ENCODE measurements around the gene B3GAT1. TPM values are rescaled to one million over a fixed set of nuclear protein-coding genes. Genes with fewer than 3 reads are reported as not detected.

Gene B3GAT1
- total RNA-seq, 1 experiment from 2014 or later: 0.43 TPM

DNA sequence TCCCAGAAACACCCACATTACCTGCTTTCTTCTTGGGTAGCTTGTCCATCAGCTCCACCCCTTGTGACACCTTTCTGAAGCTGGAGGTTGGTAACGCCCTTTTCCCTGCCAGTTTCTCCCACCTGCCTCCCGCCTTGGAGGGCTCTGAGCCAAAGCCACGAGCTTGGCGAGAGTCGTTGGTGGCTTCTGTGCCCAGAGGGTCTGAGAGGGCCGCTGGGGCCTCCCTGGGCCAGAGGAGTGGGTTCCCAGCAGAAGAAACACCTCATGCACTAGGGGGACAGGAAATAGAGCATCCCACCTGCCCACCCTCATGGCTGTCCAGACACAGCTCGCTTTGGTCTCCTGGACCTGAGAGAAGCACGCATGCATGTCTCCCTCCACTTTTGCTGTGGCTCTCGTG lies 37.9 kb downstream of the B3GAT1 start:
- no peaks in the 10 kb centered on the region for H3K27me3 ChIP-seq
- H3K9me3 ChIP-seq: no peaks in the 10 kb centered on the region
- H3K36me3 ChIP-seq: no peaks in the 10 kb centered on the region
- H3K4me3 ChIP-seq: no peak overlapping the region
- no peak for DNase-seq

DNA sequence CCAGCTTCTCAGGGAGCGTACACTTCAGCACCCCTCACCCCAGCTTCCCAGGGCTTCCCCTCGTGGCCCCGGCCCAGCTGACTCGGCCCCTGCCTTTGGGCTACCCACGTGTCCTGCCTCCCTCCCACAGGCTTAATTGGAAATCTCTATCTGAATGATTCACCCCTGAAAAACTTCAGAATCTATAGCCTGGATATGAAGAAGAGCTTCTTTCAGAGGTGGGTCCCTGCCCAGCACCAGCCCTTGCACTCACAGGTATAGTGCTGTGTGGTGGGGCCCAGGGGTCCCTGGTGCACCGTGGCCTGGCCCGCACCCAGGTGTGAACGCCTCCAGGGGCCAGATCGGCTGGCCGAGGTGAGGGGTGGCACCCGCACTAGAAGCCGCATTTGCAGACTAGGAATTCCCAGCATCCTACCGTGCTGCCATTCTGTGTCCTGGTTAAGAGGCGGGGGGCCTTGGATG lies 38.4 kb downstream of the B3GAT1 start:
- H3K9me3 ChIP-seq: no peaks in the 10 kb centered on the region
- no peak for DNase-seq
- no peaks in the 10 kb centered on the region for H3K27me3 ChIP-seq
- no peaks in the 10 kb centered on the region for H3K36me3 ChIP-seq
- no peak overlapping the region for H3K4me3 ChIP-seq

GRCh38 chr11:134372961-134373360 lies 39.1 kb downstream of the B3GAT1 start:
- no peak overlapping the region for H3K4me3 ChIP-seq
- no peaks in the 10 kb centered on the region for H3K27me3 ChIP-seq
- DNase-seq: no peak
- no peaks in the 10 kb centered on the region for H3K9me3 ChIP-seq
- H3K36me3 ChIP-seq: no peaks in the 10 kb centered on the region

- Histone ChIP-seq H3K27me3 (no peaks in the 10 kb centered on the region), H3K4me3 (no peak overlapping the region), H3K9me3 (no peaks in the 10 kb centered on the region), H3K36me3 (no peaks in the 10 kb centered on the region)
- DNase-seq: no peak
Measured at GRCh38 chr11:134372536-134372935, 39.5 kb downstream of the B3GAT1 start.

- Histone ChIP-seq H3K36me3 (no peaks in the 10 kb centered on the region), H3K9me3 (no peaks in the 10 kb centered on the region), H3K27me3 (no peaks in the 10 kb centered on the region), H3K4me3 (no peak overlapping the region)
- DNase-seq: no peak
Measured at GRCh38 chr11:134371436-134372185, 40.4 kb downstream of the B3GAT1 start.

DNA sequence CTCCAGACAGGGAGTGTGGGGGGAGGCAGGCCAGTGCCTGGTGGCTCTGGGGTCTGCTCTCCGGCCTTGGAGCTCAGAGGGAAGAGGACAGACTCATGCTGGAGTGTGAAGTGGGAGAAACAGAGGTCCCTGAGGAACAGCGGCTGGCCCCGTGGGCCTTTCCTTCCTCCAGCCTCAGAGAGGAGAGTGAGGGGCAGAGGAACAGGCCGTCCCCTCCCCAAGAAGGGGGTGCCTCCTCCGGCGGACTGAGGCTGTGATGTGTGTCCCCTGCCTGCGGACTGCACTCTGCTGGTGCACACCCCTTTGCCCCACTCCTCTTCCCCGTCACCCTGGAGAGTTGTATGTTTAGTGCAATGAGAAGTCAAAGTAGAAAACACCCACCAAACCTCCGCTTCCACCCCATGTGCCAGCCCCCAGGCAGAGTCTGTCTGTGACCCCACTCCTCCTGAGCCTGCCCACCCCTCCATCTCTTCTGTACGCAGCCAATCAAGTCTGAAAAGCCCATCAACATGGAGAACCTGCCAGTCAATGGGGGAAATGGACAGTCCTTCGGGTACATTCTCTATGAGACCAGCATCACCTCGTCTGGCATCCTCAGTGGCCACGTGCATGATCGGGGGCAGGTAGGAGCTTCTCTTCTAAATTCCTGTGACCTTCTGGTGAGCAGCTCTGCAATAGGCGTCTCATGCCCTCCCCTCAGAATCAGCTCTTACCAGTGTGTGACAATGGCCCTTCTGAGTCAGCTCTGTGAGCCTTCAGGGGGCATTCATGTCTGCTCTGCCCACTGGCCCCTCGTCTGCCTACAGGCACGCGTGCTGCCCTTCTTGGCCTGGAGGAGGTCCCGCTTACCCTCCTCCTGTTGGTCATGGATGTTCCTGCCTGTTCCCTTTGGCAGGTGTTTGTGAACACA lies 41.3 kb downstream of the B3GAT1 start:
- H3K27me3 ChIP-seq: no peaks in the 10 kb centered on the region
- DNase-seq: no peak
- H3K4me3 ChIP-seq: no peak overlapping the region
- no peaks in the 10 kb centered on the region for H3K9me3 ChIP-seq
- no peaks in the 10 kb centered on the region for H3K36me3 ChIP-seq

DNA sequence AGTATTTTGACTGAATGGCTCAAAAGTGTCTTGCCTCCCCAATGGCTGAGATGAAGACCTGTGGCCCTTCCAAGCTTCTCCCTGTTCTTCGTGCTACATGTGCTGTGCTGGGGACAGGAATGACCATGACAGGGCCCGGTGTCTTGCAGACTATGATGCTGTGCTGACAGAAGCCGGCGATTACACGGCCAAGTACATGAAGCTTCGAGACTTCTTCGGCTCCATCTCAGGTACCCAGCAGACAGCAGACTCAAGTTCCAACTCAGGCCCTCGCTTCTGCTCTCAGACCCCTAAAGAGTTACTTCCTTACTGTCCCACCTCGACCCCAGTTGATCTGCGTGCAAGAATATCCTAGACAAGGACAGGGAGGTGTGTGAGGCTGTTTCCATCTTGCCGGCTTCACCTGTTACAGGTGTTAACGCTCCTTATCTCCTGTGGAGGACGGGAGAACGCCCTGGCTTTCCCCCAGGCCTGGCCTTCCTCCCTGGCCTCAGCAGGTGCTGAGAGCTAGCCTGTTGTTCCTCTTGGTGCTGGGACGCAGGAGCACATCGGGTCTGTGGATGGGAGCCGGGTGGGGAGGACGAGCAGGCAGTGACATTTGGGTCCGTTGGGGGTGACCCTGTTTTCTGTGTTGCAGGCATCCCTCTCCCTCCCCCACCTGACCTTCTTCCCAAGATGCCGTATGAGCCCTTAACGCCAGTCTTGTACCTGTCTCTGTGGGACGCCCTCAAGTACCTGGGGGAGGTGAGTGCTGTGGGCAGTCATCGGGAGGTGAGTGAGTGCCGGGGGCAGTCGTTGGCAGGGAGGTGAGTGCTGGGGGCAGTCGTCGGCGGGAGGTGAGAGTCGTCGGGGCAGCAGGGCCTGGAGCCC lies 42.2 kb downstream of the B3GAT1 start:
- Histone ChIP-seq H3K4me3 (no peak overlapping the region), H3K27me3 (no peaks in the 10 kb centered on the region), H3K36me3 (no peaks in the 10 kb centered on the region), H3K9me3 (no peaks in the 10 kb centered on the region)
- DNase-seq: no peak

DNA sequence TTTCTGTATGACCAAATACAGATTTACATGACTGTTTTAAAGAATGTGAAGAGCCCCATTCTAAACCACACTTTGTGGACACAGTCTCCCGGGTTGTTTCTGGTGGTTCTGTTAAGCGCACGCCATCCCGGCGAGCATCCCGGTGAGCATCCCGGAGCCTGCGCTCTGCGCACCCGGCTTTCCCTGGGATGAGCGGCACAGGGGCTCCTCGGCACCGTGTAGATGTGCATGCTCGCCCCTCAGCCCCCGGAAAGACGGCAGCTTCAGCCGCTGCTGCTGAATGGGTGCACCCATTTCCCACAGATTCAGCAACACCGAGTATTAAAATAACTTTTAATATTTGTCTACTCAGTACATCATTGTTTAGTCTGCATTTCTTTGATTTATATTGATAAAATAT lies 44.3 kb downstream of the B3GAT1 start:
- H3K4me3 ChIP-seq: no peak overlapping the region
- H3K27me3 ChIP-seq: no peaks in the 10 kb centered on the region
- H3K36me3 ChIP-seq: no peaks in the 10 kb centered on the region
- DNase-seq: no peak
- H3K9me3 ChIP-seq: no peaks in the 10 kb centered on the region

- H3K4me3 ChIP-seq: no peak overlapping the region
- no peak for DNase-seq
- no peaks in the 10 kb centered on the region for H3K36me3 ChIP-seq
- no peaks in the 10 kb centered on the region for H3K9me3 ChIP-seq
- no peaks in the 10 kb centered on the region for H3K27me3 ChIP-seq
Measured at GRCh38 chr11:134366254-134366653, 45.8 kb downstream of the B3GAT1 start.

GRCh38 chr11:134365011-134365925 lies 46.8 kb downstream of the B3GAT1 start:
- no peaks in the 10 kb centered on the region for H3K36me3 ChIP-seq
- H3K9me3 ChIP-seq: no peaks in the 10 kb centered on the region
- no peaks in the 10 kb centered on the region for H3K27me3 ChIP-seq
- DNase-seq: no peak
- no peak overlapping the region for H3K4me3 ChIP-seq

- no peak for DNase-seq
- Histone ChIP-seq H3K27me3 (no peaks in the 10 kb centered on the region), H3K36me3 (no peaks in the 10 kb centered on the region), H3K4me3 (no peak overlapping the region), H3K9me3 (no peaks in the 10 kb centered on the region)
Measured at GRCh38 chr11:134364261-134364660, 47.8 kb downstream of the B3GAT1 start.

DNA sequence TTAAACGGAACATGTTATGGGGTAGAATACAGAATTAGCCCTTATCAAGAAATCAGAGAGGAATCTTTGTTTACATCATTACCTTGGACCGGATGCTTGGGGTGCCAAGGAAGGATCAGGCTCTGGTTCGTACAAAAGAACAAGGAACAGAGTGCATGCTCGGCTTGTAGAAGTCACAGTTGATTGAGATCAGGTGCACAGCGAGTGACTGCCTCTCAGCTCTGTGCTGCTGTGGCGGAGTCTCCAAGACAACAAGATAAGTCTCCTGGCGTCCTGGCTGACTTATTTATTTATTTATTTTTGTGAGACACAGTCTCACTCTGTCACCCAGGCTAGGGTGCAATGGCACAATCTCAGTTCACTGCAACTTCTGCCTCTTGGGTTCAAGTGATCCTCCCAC lies 48.5 kb downstream of the B3GAT1 start:
- no peaks in the 10 kb centered on the region for H3K36me3 ChIP-seq
- no peak overlapping the region for H3K4me3 ChIP-seq
- no peaks in the 10 kb centered on the region for H3K27me3 ChIP-seq
- DNase-seq: no peak
- no peaks in the 10 kb centered on the region for H3K9me3 ChIP-seq

- no peak for DNase-seq
Measured at GRCh38 chr11:134363161-134363560, 48.9 kb downstream of the B3GAT1 start.

GRCh38 chr11:134362192-134362901 lies 49.7 kb downstream of the B3GAT1 start:
- no peaks in the 10 kb centered on the region for H3K27me3 ChIP-seq
- no peaks in the 10 kb centered on the region for H3K9me3 ChIP-seq
- no peaks in the 10 kb centered on the region for H3K36me3 ChIP-seq
- DNase-seq: no peak
- H3K4me3 ChIP-seq: no peak overlapping the region

More at GRCh38 chr11:134363161-134363560, 48.9 kb downstream of the B3GAT1 start:
- H3K9me3 ChIP-seq: no peaks in the 10 kb centered on the region
- H3K4me3 ChIP-seq: no peak overlapping the region
- no peaks in the 10 kb centered on the region for H3K27me3 ChIP-seq
- H3K36me3 ChIP-seq: no peaks in the 10 kb centered on the region

DNA sequence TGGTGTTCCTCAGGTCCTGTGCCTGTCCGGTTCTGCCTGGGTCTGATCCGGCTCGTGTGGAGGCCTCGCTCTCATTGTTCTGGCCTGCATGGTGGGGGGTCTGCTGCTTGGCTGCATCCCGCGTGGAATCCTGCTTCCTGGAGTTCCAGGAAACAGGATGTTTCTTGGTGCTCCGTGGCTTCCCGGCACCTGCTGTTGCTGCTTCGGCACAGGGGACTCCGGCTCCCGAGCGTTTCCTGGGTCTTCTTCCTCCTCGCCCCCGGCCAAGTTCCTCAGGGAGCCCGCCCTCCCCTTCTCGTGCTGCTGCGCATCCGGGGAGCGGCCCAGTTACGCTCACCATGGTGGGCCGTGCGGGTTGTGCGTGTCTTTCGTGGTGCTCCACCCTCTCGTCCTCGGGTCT lies 50.4 kb downstream of the B3GAT1 start:
- no peak for DNase-seq
- H3K4me3 ChIP-seq: no peak overlapping the region

More for the DNA sequence above, 50.4 kb downstream of the B3GAT1 start:
- no peaks in the 10 kb centered on the region for H3K36me3 ChIP-seq
- no peaks in the 10 kb centered on the region for H3K27me3 ChIP-seq
- no peaks in the 10 kb centered on the region for H3K9me3 ChIP-seq
